HepG2 (cell line): ENCODE measurements around the gene DENND10. TPM values are rescaled to one million over a fixed set of nuclear protein-coding genes. Genes with fewer than 3 reads are reported as not detected.
A peak's percentile ranks its signal among the peaks of the same experiment; 100 is the strongest.

Source experiments
- ATF2 ChIP-seq: sonication (generic); formaldehyde crosslinking; IDR thresholded peaks from 2 replicates; pipeline ENCODE4 v1.4.0; 2020; ENCODE audit warnings: missing genetic modification reagents
- DMAP1 ChIP-seq: IDR thresholded peaks from 2 replicates; pipeline ENCODE4 v1.6.1; 2016
- FOXC1 ChIP-seq: sonication (generic); formaldehyde crosslinking; IDR thresholded peaks from 2 replicates; pipeline ENCODE4 v1.8.0; 2022; ENCODE audit warnings: mild to moderate bottlenecking, missing genetic modification reagents, borderline replicate concordance
- KIAA2018 ChIP-seq: sonication (generic); formaldehyde crosslinking; IDR thresholded peaks from 2 replicates; pipeline ENCODE4 v1.5.0; 2020; ENCODE audit warnings: mild to moderate bottlenecking, missing genetic modification reagents, borderline replicate concordance
- MTERF4 ChIP-seq: sonication (generic); formaldehyde crosslinking; IDR thresholded peaks from 2 replicates; pipeline ENCODE4 v1.8.0; 2023; ENCODE audit warnings: mild to moderate bottlenecking, missing genetic modification reagents
- NKX3-1 ChIP-seq: sonication (generic); formaldehyde crosslinking; IDR thresholded peaks from 2 replicates; pipeline ENCODE4 v1.5.0; 2020; ENCODE audit warnings: missing genetic modification reagents
- PRDM10 ChIP-seq: sonication (generic); formaldehyde crosslinking; IDR thresholded peaks from 2 replicates; pipeline ENCODE4 v1.4.0; 2020; ENCODE audit warnings: low read depth, missing genetic modification reagents
- RBM22 ChIP-seq: fragments of 200-400 bp; formaldehyde crosslinking; optimal IDR thresholded peaks from 2 replicates; pipeline ENCODE3; 2017; ENCODE audit warnings: mild to moderate bottlenecking, low read length, moderate library complexity
- REPIN1 ChIP-seq: sonication (generic); formaldehyde crosslinking; IDR thresholded peaks from 2 replicates; pipeline ENCODE4 v1.8.0; 2022; ENCODE audit warnings: missing genetic modification reagents, low read depth, mild to moderate bottlenecking, borderline replicate concordance
- SYNCRIP ChIP-seq: fragments of 200-400 bp; formaldehyde crosslinking; IDR thresholded peaks from 2 replicates; pipeline ENCODE4 v1.6.1; 2018; ENCODE audit warnings: mild to moderate bottlenecking, low read depth, low read length; ENCODE audit not compliant: insufficient read depth
- ZBTB7A ChIP-seq: sonication (generic); formaldehyde crosslinking; IDR thresholded peaks from 2 replicates; pipeline ENCODE4 v1.8.0; 2022; ENCODE audit warnings: mild to moderate bottlenecking, missing genetic modification reagents
- ZMAT3 ChIP-seq: sonication (generic); formaldehyde crosslinking; conservative IDR thresholded peaks from 2 replicates; pipeline ENCODE4 v1.7.0; 2021; ENCODE audit warnings: missing genetic modification reagents
- polyA plus RNA-seq, 8 experiments: library from polyadenylated mRNA; depleted of rRNA in 3 of 8; stranded (reverse) in 7 of 8; unstranded in 1 of 8; fragments of >200 nt; fragmentation: Illumina TruSeq in 4 of 8; extraction: Trizol in 4 of 8; gene quantifications; 2 replicates each; pipeline versions ENCODE4 v1.2.1 to v1.2.3, GENCODE V29; 2011 to 2016; ENCODE audit warnings: low read depth in 4 of 8, missing spikeins in 1 of 8, mixed read lengths in 1 of 8; ENCODE audit not compliant: insufficient read depth in 1 of 8
- total RNA-seq, 5 experiments: library from RNA; depleted of rRNA; stranded (reverse); fragments of >200 nt; fragmentation: Illumina TruSeq; extraction: Trizol; gene quantifications; 2 replicates each; pipeline ENCODE4 v1.2.3, GENCODE V29; 2016; ENCODE audit warnings: low read depth in 1 of 5

The DENND10 gene
- total and polyA plus RNA-seq, 2 of the 13 experiments (the other 11 are each of a cell fraction or from before 2014, with no cell fraction given), result 43.7 to 78.8 TPM

GRCh38 chr10:119138346-119139306 lies 34.7 kb downstream of the DENND10 start (continued):
- TF ChIP-seq ATF2 (no peak), KIAA2018 (no peak), DMAP1 (no peak), RBM22 (peak; percentile 38), FOXC1 (CRISPR knock-in tag) (no peak), REPIN1 (CRISPR knock-in tag) (no peak), ZBTB7A (CRISPR knock-in tag) (no peak), ZMAT3 (CRISPR knock-in tag) (0 out of 2 replicates have a peak, but pooled peaks have one; percentile 35), PRDM10 (CRISPR knock-in tag) (no peak), MTERF4 (no peak), SYNCRIP (no peak), NKX3-1 (CRISPR knock-in tag) (no peak)
